ENCODE data around the gene CLPTM1.
"Not testable (repeated sequence)": the region's sequence is repeated elsewhere in the genome, so short reads cannot be mapped to it uniquely, and the experiment has no call there.

The CLPTM1 gene

GRCh38 chr19:44998025-44998424, 42.8 kb downstream of the CLPTM1 start:
- TF ChIP-seq ZNF8 (CRISPR knock-in tag; IDR thresholded peaks at IDR 0.05) (no peak), PPARA (CRISPR knock-in tag; IDR thresholded peaks at IDR 0.05; ENCODE audit: borderline replicate concordance) (no peak), PATZ1 (CRISPR knock-in tag; IDR thresholded peaks at IDR 0.05; ENCODE audit: borderline replicate concordance) (no peak), ZFP3 (CRISPR knock-in tag; IDR thresholded peaks at IDR 0.05) (no peak), ZNF70 (CRISPR knock-in tag; IDR thresholded peaks at IDR 0.05) (no peak), CSDC2 (CRISPR knock-in tag; IDR thresholded peaks at IDR 0.05) (no peak), RARB (CRISPR knock-in tag; IDR thresholded peaks at IDR 0.05) (no peak), ZC3H10 (CRISPR knock-in tag; IDR thresholded peaks at IDR 0.05) (no peak)
- ATAC-seq: no peak

- ATAC-seq: not testable (repeated sequence)
Observed at GRCh38 chr19:44999131-44999925, 44.1 kb downstream of the CLPTM1 start.

GRCh38 chr19:45000665-45001064, 45.5 kb downstream of the CLPTM1 start:
- not testable (repeated sequence) for ATAC-seq

- TF ChIP-seq GLIS3 (CRISPR knock-in tag; IDR thresholded peaks at IDR 0.05) (no peak; the same call in 1 of the 2 replicates), OSR1 (CRISPR knock-in tag; IDR thresholded peaks at IDR 0.05) (no peak), ISL1 (CRISPR knock-in tag; IDR thresholded peaks at IDR 0.05) (no peak), ZNF565 (CRISPR knock-in tag; conservative IDR thresholded peaks at IDR 0.05; ENCODE audit: low read depth) (no peak), TOX (CRISPR knock-in tag; IDR thresholded peaks at IDR 0.05; ENCODE audit: borderline replicate concordance) (no peak), ZFP3 (CRISPR knock-in tag; IDR thresholded peaks at IDR 0.05) (no peak), SNAI2 (CRISPR knock-in tag; IDR thresholded peaks at IDR 0.05) (no peak), ZFP30 (CRISPR knock-in tag; IDR thresholded peaks at IDR 0.05) (no peak), ESRRG (CRISPR knock-in tag; IDR thresholded peaks at IDR 0.05) (0 out of 2 replicates have a peak, but pooled peaks have one; percentile 42), ZNF70 (CRISPR knock-in tag; IDR thresholded peaks at IDR 0.05) (no peak), PATZ1 (CRISPR knock-in tag; IDR thresholded peaks at IDR 0.05; ENCODE audit: borderline replicate concordance) (0 out of 2 replicates have a peak, but pooled peaks have one; percentile 34), POU6F1 (CRISPR knock-in tag; IDR thresholded peaks at IDR 0.05; ENCODE audit: borderline replicate concordance, low read depth) (no peak), ZC3H10 (CRISPR knock-in tag; IDR thresholded peaks at IDR 0.05) (no peak), RARB (CRISPR knock-in tag; IDR thresholded peaks at IDR 0.05) (no peak)
- ATAC-seq: peak; percentile 58
Observed at GRCh38 chr19:45001087-45001739, 46.0 kb downstream of the CLPTM1 start, which contains the start of gene RELB. TSS of gene RELB (plus strand) at chr19:45001464. CDS start at chr19:45001580, 116 bp downstream.

- no peak for TF ChIP-seq CSRNP3 (CRISPR knock-in tag; IDR thresholded peaks at IDR 0.05)
- TF ChIP-seq PATZ1 (CRISPR knock-in tag; IDR thresholded peaks at IDR 0.05; ENCODE audit: borderline replicate concordance): no peak
- TF ChIP-seq OSR1 (CRISPR knock-in tag; IDR thresholded peaks at IDR 0.05): no peak
- TF ChIP-seq GLIS3 (CRISPR knock-in tag; IDR thresholded peaks at IDR 0.05): no peak
- TF ChIP-seq ZNF565 (CRISPR knock-in tag; conservative IDR thresholded peaks at IDR 0.05; ENCODE audit: low read depth): no peak
- no peak for TF ChIP-seq BACH2 (CRISPR knock-in tag; IDR thresholded peaks at IDR 0.05; ENCODE audit: borderline replicate concordance)
- no peak for TF ChIP-seq ISL1 (CRISPR knock-in tag; IDR thresholded peaks at IDR 0.05)
- no peak for TF ChIP-seq ZC3H10 (CRISPR knock-in tag; IDR thresholded peaks at IDR 0.05)
- TF ChIP-seq ARNTL (CRISPR knock-in tag; IDR thresholded peaks at IDR 0.05; ENCODE audit: borderline replicate concordance, low read depth): no peak
- no peak for TF ChIP-seq RARB (CRISPR knock-in tag; IDR thresholded peaks at IDR 0.05)
- no peak for TF ChIP-seq CSDC2 (CRISPR knock-in tag; IDR thresholded peaks at IDR 0.05)
- no peak for TF ChIP-seq CREB5 (CRISPR knock-in tag; IDR thresholded peaks at IDR 0.05; ENCODE audit: low read depth)
- TF ChIP-seq TCF4 (CRISPR knock-in tag; IDR thresholded peaks at IDR 0.05; ENCODE audit: borderline replicate concordance): no peak
- no peak for ATAC-seq
Observed at GRCh38 chr19:45003485-45003884, 48.3 kb downstream of the CLPTM1 start.
